ENCODE results near the gene RFX4. TPM values are rescaled to one million over a fixed set of nuclear protein-coding genes. Genes with fewer than 3 reads are reported as not detected.

Gene RFX4
- total and polyA plus RNA-seq, 9 of the 15 experiments (the other 6 are each of a cell fraction or from before 2014, with no cell fraction given): not detected

- Histone ChIP-seq H3K4me3 (no peak overlapping the region), H2AFZ (ENCODE audit: low read depth, low read length) (no peak overlapping the region), H3K27ac (ENCODE audit: extremely low read depth, low read depth, low read length) (no peak overlapping the region), H3K27me3 (ENCODE audit: control insufficient read depth in 2 of 2, insufficient read depth in 2 of 2, low read length in 2 of 2) (peaks cover 12 to 26% of the 10 kb centered on the region in 2 experiments; a peak in 4 of 5 replicates), H3K4me2 (ENCODE audit: insufficient read depth, low read length) (no peak overlapping the region), H3K36me3 (ENCODE audit: control insufficient read depth, insufficient read depth, low read length) (no peaks in the 10 kb centered on the region), H3K4me1 (replicated peaks in 1 of 2; ENCODE audit: control insufficient read depth in 2 of 2, insufficient read depth in 2 of 2, low read length in 2 of 2) (peaks cover 0 to 12% of the 10 kb centered on the region in 2 experiments; a peak in 2 of 5 replicates), H4K20me1 (replicated peaks; ENCODE audit: control insufficient read depth, insufficient read depth, low read length) (peaks cover 3% of the 10 kb centered on the region; the same call in 1 of the 2 replicates), H3K9me1 (ENCODE audit: control insufficient read depth, insufficient read depth, low read length) (no peaks in the 10 kb centered on the region), H3K9me3 (replicated peaks; ENCODE audit: control insufficient read depth, insufficient read depth, low read depth, low read length) (no peaks in the 10 kb centered on the region), H3K79me2 (ENCODE audit: control insufficient read depth, insufficient read depth, low read length) (no peaks in the 10 kb centered on the region), H3K9ac (ENCODE audit: insufficient read depth in 1 of 2, low read depth in 2 of 2, low read length in 2 of 2) (no peak overlapping the region)
- ChIA-PET POLR2A (no interaction called here), CTCF (ENCODE audit: low intra/inter-chr PET ratio) (no interaction called here)
- no peak for DNase-seq (ENCODE audit: extremely low read depth in 1 of 4, low spot score in 3 of 4)
- BruUV-seq (replicated peaks): no TSS peak
- in situ Hi-C loops (cut with MboI) (no loop called here), intact Hi-C loops (cut with micrococcal nuclease) (no loop called here)
- WGBS (ENCODE audit: insufficient coverage, low coverage, missing lambda C conversion rate): 0% methylated on average over 2 of the region's 2 CpGs
- ATAC-seq: no peak
- FAIRE-seq: no peak
- TF ChIP-seq PCBP1 (IDR thresholded peaks at IDR 0.05; ENCODE audit: low read depth, low read length, poor library complexity, severe bottlenecking) (no peak), PML (IDR thresholded peaks at IDR 0.05; ENCODE audit: low read length) (no peak), POLR3G (IDR thresholded peaks at IDR 0.05; ENCODE audit: extremely low read depth, insufficient read length, insufficient replicate concordance) (no peak), ZZZ3 (IDR thresholded peaks at IDR 0.05) (no peak), BMI1 (IDR thresholded peaks at IDR 0.05; ENCODE audit: low read length) (no peak), IRF9 (tag; IDR thresholded peaks at IDR 0.05) (no peak), FOXJ3 (CRISPR knock-in tag; IDR thresholded peaks at IDR 0.05) (no peak), ZNF263 (CRISPR knock-in tag; IDR thresholded peaks at IDR 0.05; ENCODE audit: borderline replicate concordance) (no peak), REST (IDR thresholded peaks at IDR 0.05; ENCODE audit: borderline replicate concordance) (no peak), REST (CRISPR knock-in tag; IDR thresholded peaks at IDR 0.05; ENCODE audit: low read depth) (no peak), FOXJ2 (tag; IDR thresholded peaks at IDR 0.05) (no peak), HBP1 (CRISPR knock-in tag; IDR thresholded peaks at IDR 0.05) (no peak)
- TF ChIP-seq, protein P1, sequence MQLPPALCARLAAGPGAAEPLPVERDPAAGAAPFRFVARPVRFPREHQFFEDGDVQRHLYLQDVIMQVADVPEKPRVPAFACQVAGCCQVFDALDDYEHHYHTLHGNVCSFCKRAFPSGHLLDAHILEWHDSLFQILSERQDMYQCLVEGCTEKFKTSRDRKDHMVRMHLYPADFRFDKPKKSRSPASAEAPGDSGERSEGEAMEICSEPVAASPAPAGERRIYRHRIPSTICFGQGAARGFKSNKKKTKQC (CRISPR knock-in tag; IDR thresholded peaks at IDR 0.05): no peak
Measured at GRCh38 chr12:106576848-106577247, 6.0 kb upstream of the RFX4 start.
